HCEC 1CT (cell line): ENCODE data around the gene RAB15.

Experiments
- DNase-seq: peaks from one replicate; pipeline ENCODE4 v3.0.0-alpha.2; 2017

The RAB15 gene

GRCh38 chr14:64953661-64954060, 18.5 kb downstream of the RAB15 start:
- DNase-seq, result no peak

- no peak for DNase-seq
Observed at GRCh38 chr14:64953310-64953654, 18.9 kb downstream of the RAB15 start.

GRCh38 chr14:64952598-64953309, 19.4 kb downstream of the RAB15 start:
- DNase-seq, result no peak

GRCh38 chr14:64951724-64952123, 20.4 kb downstream of the RAB15 start:
- no peak for DNase-seq

GRCh38 chr14:64951291-64951690, 20.8 kb downstream of the RAB15 start:
- DNase-seq, result no peak

GRCh38 chr14:64950889-64951288, 21.2 kb downstream of the RAB15 start:
- DNase-seq, result no peak

GRCh38 chr14:64948612-64949210, 23.4 kb downstream of the RAB15 start:
- DNase-seq, result no peak

GRCh38 chr14:64947710-64948611, 24.2 kb downstream of the RAB15 start:
- DNase-seq, result no peak

- no peak for DNase-seq
Observed at GRCh38 chr14:64946310-64947045, 25.7 kb downstream of the RAB15 start.

GRCh38 chr14:64945431-64946178, 26.5 kb downstream of the RAB15 start:
- no peak for DNase-seq

- DNase-seq, result no peak
Observed at GRCh38 chr14:64944861-64945260, 27.3 kb downstream of the RAB15 start.

GRCh38 chr14:64944041-64944440, 28.1 kb downstream of the RAB15 start:
- DNase-seq, result no peak

GRCh38 chr14:64943556-64943955, 28.6 kb downstream of the RAB15 start:
- DNase-seq, result no peak

GRCh38 chr14:64942531-64943111, 29.5 kb downstream of the RAB15 start, which contains the start of gene GPX2:
TSS of gene GPX2 (minus strand) at chr14:64942745. CDS start at chr14:64942726, 19 bp downstream.
- DNase-seq, result no peak

- no peak for DNase-seq
Observed at GRCh38 chr14:64940336-64940910, 31.7 kb downstream of the RAB15 start.

GRCh38 chr14:64939817-64940190, 32.3 kb downstream of the RAB15 start:
- DNase-seq, result no peak

- DNase-seq, result no peak
Observed at GRCh38 chr14:64938972-64939816, 32.9 kb downstream of the RAB15 start.

GRCh38 chr14:64937821-64938193, 34.3 kb downstream of the RAB15 start:
- DNase-seq, result no peak

- no peak for DNase-seq
Observed at GRCh38 chr14:64937171-64937820, 34.8 kb downstream of the RAB15 start.

GRCh38 chr14:64935508-64935907, 36.6 kb downstream of the RAB15 start:
- no peak for DNase-seq
